ENCODE measurements around the gene DOK3.

The DOK3 gene

DNA sequence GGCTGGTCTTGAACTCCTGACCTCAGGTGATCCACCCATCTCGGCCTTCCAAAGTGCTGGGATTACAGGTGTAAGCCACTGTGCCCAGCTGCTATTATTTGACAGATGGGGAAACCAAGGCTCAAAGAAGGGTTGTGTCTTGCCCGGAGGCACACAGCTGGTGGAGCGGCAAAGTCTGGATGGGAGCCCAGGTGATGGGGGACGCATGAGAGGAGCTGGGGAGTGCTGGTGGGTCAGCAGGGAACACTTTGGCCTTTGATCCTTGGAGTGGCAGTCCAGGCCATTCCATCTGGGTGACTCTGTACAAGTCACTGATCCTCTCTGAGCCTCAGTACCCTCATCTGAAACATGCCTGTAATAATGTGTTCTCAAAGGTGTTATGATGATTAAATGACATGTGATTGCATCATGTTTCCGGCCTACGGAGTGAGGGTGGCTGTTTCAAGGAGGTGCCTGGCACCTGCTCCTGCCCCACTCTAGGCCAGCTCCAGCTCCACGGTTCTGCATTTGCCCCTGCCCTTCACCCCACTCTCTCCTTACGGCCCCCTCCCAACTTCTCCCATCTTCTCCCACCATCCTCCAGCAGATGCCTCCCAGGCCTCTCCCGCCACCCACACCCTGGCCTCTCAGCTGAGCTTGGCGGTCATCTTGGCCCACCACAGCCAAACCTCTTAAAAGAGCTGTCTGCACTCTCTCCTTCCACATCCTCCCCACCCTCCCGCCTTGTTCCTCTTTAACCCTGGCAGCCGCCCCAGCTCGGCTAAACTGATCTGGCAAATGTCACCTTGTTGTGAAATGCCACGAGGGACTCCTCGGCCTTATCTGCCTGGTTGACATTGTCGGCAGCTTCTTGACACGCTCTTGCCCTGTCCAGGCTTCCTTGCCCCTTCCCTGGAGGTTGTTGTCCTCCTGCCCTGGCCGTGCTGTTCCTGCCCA lies 30.6 kb downstream of the DOK3 start:
- Histone ChIP-seq H3K4me3 (ENCODE audit: low read length) (no peak overlapping the region), H3K9ac (ENCODE audit: low read length) (peak overlapping the region; percentile 42), H3K4me1 (ENCODE audit: control insufficient read depth, insufficient read depth, low read length) (peaks cover 36% of the 10 kb centered on the region), H3K36me3 (ENCODE audit: control insufficient read depth, insufficient read depth, low read length) (peaks cover 3% of the 10 kb centered on the region), H3K27ac (ENCODE audit: low read depth, low read length) (peak overlapping the region; percentile 88), H3K27me3 (ENCODE audit: control insufficient read depth, insufficient read depth, low read length) (no peaks in the 10 kb centered on the region)

DNA sequence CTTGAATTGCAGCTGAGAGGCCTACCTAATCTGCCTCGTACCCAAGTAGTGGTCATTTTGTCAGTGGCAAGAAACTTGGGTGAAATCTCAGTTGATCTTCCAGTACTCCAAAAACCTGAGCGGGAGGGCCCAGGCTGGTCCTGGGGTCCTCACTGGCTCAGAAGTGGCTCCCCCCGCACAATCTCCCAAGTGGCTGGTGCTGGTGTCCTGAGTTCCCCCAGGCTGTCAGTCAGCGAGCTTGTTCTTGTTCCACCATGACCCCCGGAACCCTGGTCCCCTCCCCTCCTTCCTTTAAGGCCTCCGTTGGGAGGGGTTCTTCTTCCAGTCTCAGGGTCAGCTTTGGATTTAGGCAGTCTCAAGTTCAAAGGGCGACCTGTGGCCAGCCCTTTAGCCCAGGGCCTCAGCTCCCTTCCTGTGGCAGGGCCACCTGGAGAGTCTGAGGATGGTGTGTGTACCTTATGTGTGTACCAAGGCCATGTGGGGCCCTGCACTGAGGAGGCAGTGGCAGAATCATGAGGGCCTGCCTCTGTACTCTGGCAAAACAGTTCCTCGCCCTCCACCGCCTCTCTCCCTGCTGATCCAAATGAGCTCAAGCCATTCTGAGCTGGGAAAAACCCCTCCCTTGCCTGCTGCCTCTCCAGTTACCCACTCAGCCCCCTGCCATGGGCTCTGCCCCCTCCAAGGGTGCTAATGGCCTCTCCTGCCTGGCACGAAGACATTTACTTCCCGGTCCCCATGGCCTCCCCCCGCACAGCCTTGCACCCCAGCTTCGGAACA lies 31.7 kb downstream of the DOK3 start:
- H3K36me3 ChIP-seq (ENCODE audit: control insufficient read depth, insufficient read depth, low read length), result peaks cover 3% of the 10 kb centered on the region
- peak overlapping the region; percentile 72 for H3K27ac ChIP-seq (ENCODE audit: low read depth, low read length)
- H3K4me1 ChIP-seq (ENCODE audit: control insufficient read depth, insufficient read depth, low read length), result peaks cover 27% of the 10 kb centered on the region
- H3K9ac ChIP-seq (ENCODE audit: low read length), result no peak overlapping the region
- no peak overlapping the region for H3K4me3 ChIP-seq (ENCODE audit: low read length)
- no peaks in the 10 kb centered on the region for H3K27me3 ChIP-seq (ENCODE audit: control insufficient read depth, insufficient read depth, low read length)

DNA sequence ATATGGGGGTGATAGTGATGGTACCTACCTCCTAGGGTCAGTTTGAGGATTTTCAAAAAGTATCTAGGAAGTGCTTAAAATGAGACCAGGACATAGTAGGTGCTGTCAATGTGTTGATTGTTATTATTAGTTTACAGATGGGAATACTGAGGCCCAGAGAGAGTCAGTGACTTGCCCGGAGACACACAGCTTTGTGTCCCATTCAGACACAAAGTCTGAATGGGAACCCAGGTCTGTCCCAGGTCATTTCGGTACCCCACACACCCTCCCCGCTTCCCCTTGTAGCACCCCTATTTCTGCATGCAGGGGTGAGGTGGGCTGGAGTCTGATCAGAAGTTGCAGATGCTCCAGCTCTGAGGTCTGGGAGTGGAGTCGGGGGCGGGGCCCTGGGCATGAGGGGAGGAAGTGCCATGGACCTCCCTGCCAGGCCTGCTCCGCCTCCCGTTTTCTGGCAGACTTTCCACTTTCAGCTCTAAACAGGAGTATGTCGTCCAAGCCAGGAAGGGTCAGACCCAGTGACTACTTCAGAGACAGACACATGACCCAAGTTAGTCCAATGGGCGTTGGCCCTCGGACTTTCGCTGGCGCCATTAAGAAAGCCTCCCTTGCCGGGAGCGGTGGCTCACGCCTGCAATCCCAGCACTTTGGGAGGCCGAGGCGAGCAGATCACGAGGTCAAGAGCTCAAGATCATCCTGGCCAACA lies 32.9 kb downstream of the DOK3 start:
- peak overlapping the region; percentile 72 for H3K27ac ChIP-seq (ENCODE audit: low read depth, low read length)
- H3K4me3 ChIP-seq (ENCODE audit: low read length), result no peak overlapping the region
- no peaks in the 10 kb centered on the region for H3K27me3 ChIP-seq (ENCODE audit: control insufficient read depth, insufficient read depth, low read length)
- peaks cover 35% of the 10 kb centered on the region for H3K4me1 ChIP-seq (ENCODE audit: control insufficient read depth, insufficient read depth, low read length)
- no peak overlapping the region for H3K9ac ChIP-seq (ENCODE audit: low read length)
- H3K36me3 ChIP-seq (ENCODE audit: control insufficient read depth, insufficient read depth, low read length), result peaks cover 1% of the 10 kb centered on the region

DNA sequence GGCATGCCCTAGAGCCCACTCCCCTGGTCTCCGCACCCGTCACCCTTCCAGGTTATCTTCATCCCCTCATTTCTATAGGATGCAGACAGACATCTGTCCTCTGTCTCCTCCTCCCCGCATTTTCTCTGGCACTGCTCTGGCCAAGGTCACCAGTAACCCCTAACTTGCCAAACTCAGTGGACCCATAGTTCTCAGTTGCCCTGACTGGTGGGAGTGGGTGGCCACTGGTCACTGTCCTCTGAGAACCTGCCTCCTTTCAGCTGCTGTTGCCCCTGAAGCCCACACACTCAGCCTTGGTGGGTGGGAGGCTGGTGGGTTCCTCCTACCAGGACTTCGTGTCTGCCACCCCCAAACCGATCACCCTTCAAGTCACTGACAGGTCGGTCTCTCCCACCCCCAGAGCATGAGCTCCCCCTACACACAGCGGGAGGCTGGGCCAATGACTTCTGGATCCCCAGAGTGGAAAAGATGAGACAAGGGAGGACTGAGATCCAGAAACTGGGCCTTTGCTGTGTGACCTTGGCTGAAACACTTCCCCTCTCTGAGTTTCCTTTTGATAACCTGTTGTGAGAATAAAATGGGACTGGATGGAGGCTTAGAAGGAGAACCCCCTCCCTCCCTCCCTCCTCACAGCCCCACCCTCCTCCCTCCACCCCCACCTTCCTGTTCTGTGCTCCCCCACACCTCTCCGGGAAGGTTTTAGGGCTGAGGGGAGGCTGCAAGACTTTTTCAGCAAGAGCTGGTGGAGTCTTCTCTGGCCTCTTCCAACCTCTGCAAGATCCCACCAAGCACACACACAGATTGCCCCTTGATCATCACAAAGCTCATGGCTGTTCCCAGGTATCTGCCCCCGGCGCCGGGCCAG lies 33.8 kb downstream of the DOK3 start:
- Histone ChIP-seq H3K36me3 (ENCODE audit: control insufficient read depth, insufficient read depth, low read length) (no peaks in the 10 kb centered on the region), H3K4me3 (ENCODE audit: low read length) (no peak overlapping the region), H3K27me3 (ENCODE audit: control insufficient read depth, insufficient read depth, low read length) (no peaks in the 10 kb centered on the region), H3K4me1 (ENCODE audit: control insufficient read depth, insufficient read depth, low read length) (peaks cover 38% of the 10 kb centered on the region), H3K9ac (ENCODE audit: low read length) (no peak overlapping the region), H3K27ac (ENCODE audit: low read depth, low read length) (peak overlapping the region; percentile 72)

- Histone ChIP-seq H3K4me3 (ENCODE audit: low read length) (no peak overlapping the region), H3K36me3 (ENCODE audit: control insufficient read depth, insufficient read depth, low read length) (no peaks in the 10 kb centered on the region), H3K9ac (ENCODE audit: low read length) (no peak overlapping the region), H3K4me1 (ENCODE audit: control insufficient read depth, insufficient read depth, low read length) (peaks cover 38% of the 10 kb centered on the region), H3K27me3 (ENCODE audit: control insufficient read depth, insufficient read depth, low read length) (no peaks in the 10 kb centered on the region), H3K27ac (ENCODE audit: low read depth, low read length) (peak overlapping the region; percentile 34)
These were observed 34.6 kb downstream of the DOK3 start for GRCh38 chr5:177474846-177475562.

DNA sequence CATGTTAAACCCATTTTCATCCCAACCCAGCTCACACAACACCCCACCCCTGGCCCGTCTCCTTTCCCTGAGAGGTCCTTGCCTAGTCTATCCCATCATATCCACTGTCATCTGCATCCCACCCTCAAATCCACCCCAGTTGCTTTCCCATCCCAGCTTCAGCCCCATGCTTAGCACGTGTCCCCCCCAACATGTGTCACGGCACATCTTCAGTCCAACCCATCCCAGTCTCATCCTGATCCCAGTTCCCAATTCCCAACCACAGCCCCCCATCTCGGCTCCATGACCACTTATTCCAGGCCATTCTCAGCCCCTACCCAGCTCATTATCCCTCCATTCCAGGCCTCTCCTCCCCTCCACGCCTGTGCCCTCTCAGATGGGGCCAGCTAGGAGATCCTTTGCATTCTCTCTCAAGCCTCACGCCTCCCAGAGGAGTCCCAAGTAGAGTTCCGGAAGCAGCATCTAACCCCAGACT lies 35.6 kb downstream of the DOK3 start:
- H3K9ac ChIP-seq (ENCODE audit: low read length), result no peak overlapping the region
- H3K27ac ChIP-seq (ENCODE audit: low read depth, low read length), result peak overlapping the region; percentile 34

GRCh38 chr5:177473443-177474001 lies 36.1 kb downstream of the DOK3 start, which contains the start of gene DBN1:
Gene DBN1 (minus strand): TSS chr5:177473634. CDS start chr5:177473521, 113 bp downstream.
- Histone ChIP-seq H3K36me3 (ENCODE audit: control insufficient read depth, insufficient read depth, low read length) (no peaks in the 10 kb centered on the region), H3K9ac (ENCODE audit: low read length) (no peak within 1 kb of the TSS), H3K27ac (ENCODE audit: low read depth, low read length) (peak within 1 kb of the TSS; percentile 65), H3K4me3 (ENCODE audit: low read length) (peak within 1 kb of the TSS; percentile 77), H3K4me1 (ENCODE audit: control insufficient read depth, insufficient read depth, low read length) (peaks cover 27% of the 10 kb centered on the region), H3K27me3 (ENCODE audit: control insufficient read depth, insufficient read depth, low read length) (no peaks in the 10 kb centered on the region)

More for the DNA sequence above, 35.6 kb downstream of the DOK3 start:
- Histone ChIP-seq H3K27me3 (ENCODE audit: control insufficient read depth, insufficient read depth, low read length) (no peaks in the 10 kb centered on the region), H3K4me3 (ENCODE audit: low read length) (no peak overlapping the region), H3K36me3 (ENCODE audit: control insufficient read depth, insufficient read depth, low read length) (no peaks in the 10 kb centered on the region), H3K4me1 (ENCODE audit: control insufficient read depth, insufficient read depth, low read length) (peaks cover 31% of the 10 kb centered on the region)

DNA sequence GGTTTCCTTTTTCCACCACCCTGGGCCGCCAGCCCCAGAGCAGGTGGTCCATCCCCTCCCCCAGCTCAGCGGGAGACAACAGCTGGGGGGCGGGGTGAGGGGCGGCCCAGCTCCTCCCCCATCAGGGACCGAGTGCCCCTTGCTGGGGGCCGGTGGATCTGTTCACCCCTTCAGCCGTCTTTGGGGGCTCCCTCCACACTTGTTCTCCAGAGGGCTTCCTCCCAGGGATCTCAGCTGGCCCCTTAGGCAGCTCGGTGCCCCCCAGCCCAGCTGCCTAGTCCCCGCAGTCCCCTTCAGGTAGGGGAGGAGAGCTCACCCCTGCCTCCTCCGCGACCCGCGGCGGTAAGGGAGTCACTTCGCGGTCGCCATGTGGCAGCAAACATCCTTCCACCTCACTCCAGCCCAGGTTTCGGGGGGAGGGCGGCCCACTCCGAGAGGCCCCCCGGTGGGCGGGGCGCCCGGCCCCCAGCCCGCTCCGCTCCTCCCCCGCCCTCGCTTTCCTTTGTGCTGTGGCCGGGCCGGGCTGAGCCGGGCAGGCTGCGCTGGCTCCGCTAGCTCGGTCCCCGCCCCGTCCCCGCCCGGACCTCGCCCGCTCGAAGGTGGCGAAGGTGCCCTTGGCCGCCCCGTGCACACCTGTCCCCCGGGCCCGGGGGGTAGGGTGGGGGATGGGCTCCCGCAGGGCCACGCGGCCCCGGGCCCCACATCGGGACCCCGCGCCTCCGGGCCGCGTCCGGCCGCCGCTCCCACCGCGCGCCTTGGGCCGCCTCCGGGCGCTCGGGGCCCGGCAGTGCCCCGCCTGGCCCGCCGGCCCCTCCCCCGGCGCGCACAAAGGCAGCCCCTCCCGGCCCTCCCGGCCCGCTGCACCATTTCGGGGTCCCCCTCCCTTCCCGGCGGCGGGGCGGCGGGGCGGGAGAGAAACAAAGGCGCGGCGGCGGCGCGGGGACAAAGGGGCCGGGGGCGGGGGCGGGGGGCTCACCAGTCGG lies 36.9 kb downstream of the DOK3 start:
- H3K4me1 ChIP-seq (ENCODE audit: control insufficient read depth, insufficient read depth, low read length), result peaks cover 27% of the 10 kb centered on the region
- H3K27me3 ChIP-seq (ENCODE audit: control insufficient read depth, insufficient read depth, low read length), result no peaks in the 10 kb centered on the region
- H3K36me3 ChIP-seq (ENCODE audit: control insufficient read depth, insufficient read depth, low read length), result no peaks in the 10 kb centered on the region
- peak overlapping the region; percentile 77 for H3K4me3 ChIP-seq (ENCODE audit: low read length)
- no peak overlapping the region for H3K9ac ChIP-seq (ENCODE audit: low read length)
- H3K27ac ChIP-seq (ENCODE audit: low read depth, low read length), result peak overlapping the region; percentile 65

- Histone ChIP-seq H3K9ac (ENCODE audit: low read length) (no peak overlapping the region), H3K4me3 (ENCODE audit: low read length) (peak overlapping the region; percentile 77), H3K27ac (ENCODE audit: low read depth, low read length) (no peak overlapping the region), H3K4me1 (ENCODE audit: control insufficient read depth, insufficient read depth, low read length) (peaks cover 27% of the 10 kb centered on the region), H3K36me3 (ENCODE audit: control insufficient read depth, insufficient read depth, low read length) (peaks cover 1% of the 10 kb centered on the region), H3K27me3 (ENCODE audit: control insufficient read depth, insufficient read depth, low read length) (no peaks in the 10 kb centered on the region)
These were observed 37.8 kb downstream of the DOK3 start for GRCh38 chr5:177471610-177472356.

All from rectal smooth muscle tissue (tissue), 1 donor.